K562 treated with DMSO at 1 percent for 12 hours (cell line): Measurements from ENCODE around the gene PIERCE2. TPM values are rescaled to one million over a fixed set of nuclear protein-coding genes. Genes with fewer than 3 reads are reported as not detected.

Source experiments
- total RNA-seq: library from RNA; unstranded; fragments of 300-600 nt; gene quantifications from 2 replicates; pipeline ENCODE4 v1.2.3, GENCODE V29; 2022; ENCODE audit not compliant: insufficient read depth

Gene PIERCE2
- total RNA-seq = 2.5 and 6.3 TPM in 2 replicates

GRCh38 chr15:55408012-55408928 is at the start of gene PIERCE2, which contains the start of gene CCPG1:
TSS of gene PIERCE2 (plus strand) at chr15:55408495. CDS start at chr15:55408769, 274 bp downstream.
TSS of gene CCPG1 (minus strand) at chr15:55408359. CDS start at chr15:55389424, 18,935 bp downstream.

Other genes starting within 250 kb of the PIERCE2 start
- 116 and 140 TPM in 2 replicates for gene RSL24D1, start 211.6 kb upstream of the PIERCE2 start, total RNA-seq
- 34.6 and 57.8 TPM in 2 replicates for gene RAB27A, start 118.7 kb upstream of the PIERCE2 start, total RNA-seq
- gene PIGBOS1, start 89.4 kb upstream of the PIERCE2 start, total RNA-seq = 32.1 and 32.9 TPM in 2 replicates
- gene PIGB, start 89.3 kb upstream of the PIERCE2 start, total RNA-seq = 2.9 and 4.7 TPM in 2 replicates
- gene CCPG1, start 136 bp upstream of the PIERCE2 start, total RNA-seq = 37.1 and 96.0 TPM in 2 replicates
- gene DNAAF4, start 99.7 kb downstream of the PIERCE2 start, total RNA-seq = not detected in 2 replicates
- gene PYGO1, start 179.8 kb downstream of the PIERCE2 start, total RNA-seq = not detected in 2 replicates